Muscle layer of duodenum (tissue), 2 donors: Measurements from ENCODE around the gene G6PC3.
"Not testable (repeated sequence)": the region's sequence is repeated elsewhere in the genome, so short reads cannot be mapped to it uniquely, and the experiment has no call there.

Experiments
- H3K27ac ChIP-seq: one replicate; pipeline ENCODE4 v1.7.0; 2013; ENCODE audit warnings: mild to moderate bottlenecking, low read length
- H3K27me3 ChIP-seq: one replicate; pipeline ENCODE4 v1.7.0; 2013; ENCODE audit warnings: low read depth, mild to moderate bottlenecking, control low read depth, low read length
- H3K36me3 ChIP-seq, 2 donors: one replicate each; pipeline ENCODE4 v1.7.0; 2013; ENCODE audit warnings: low read length in 2 of 2, control low read depth in 1 of 2, mild to moderate bottlenecking in 1 of 2; ENCODE audit not compliant: insufficient read depth in 2 of 2, control insufficient read depth in 1 of 2
- H3K4me1 ChIP-seq, 2 donors: one replicate each; pipeline ENCODE4 v1.7.0; 2013; ENCODE audit warnings: low read length in 2 of 2, mild to moderate bottlenecking in 2 of 2, control low read depth in 1 of 2, moderate library complexity in 1 of 2; ENCODE audit not compliant: insufficient read depth in 2 of 2, control insufficient read depth in 1 of 2
- H3K4me3 ChIP-seq, 2 donors: one replicate each; pipeline ENCODE4 v1.7.0; 2013; ENCODE audit warnings: low read length in 2 of 2, low read depth in 1 of 2, mild to moderate bottlenecking in 1 of 2
- H3K9me3 ChIP-seq, 2 donors: one replicate each; pipeline ENCODE4 v1.7.0; 2013; ENCODE audit warnings: low read length in 2 of 2, control low read depth in 1 of 2, mild to moderate bottlenecking in 1 of 2; ENCODE audit not compliant: control insufficient read depth in 1 of 2
- donor health status: healthy.

Gene G6PC3

DNA sequence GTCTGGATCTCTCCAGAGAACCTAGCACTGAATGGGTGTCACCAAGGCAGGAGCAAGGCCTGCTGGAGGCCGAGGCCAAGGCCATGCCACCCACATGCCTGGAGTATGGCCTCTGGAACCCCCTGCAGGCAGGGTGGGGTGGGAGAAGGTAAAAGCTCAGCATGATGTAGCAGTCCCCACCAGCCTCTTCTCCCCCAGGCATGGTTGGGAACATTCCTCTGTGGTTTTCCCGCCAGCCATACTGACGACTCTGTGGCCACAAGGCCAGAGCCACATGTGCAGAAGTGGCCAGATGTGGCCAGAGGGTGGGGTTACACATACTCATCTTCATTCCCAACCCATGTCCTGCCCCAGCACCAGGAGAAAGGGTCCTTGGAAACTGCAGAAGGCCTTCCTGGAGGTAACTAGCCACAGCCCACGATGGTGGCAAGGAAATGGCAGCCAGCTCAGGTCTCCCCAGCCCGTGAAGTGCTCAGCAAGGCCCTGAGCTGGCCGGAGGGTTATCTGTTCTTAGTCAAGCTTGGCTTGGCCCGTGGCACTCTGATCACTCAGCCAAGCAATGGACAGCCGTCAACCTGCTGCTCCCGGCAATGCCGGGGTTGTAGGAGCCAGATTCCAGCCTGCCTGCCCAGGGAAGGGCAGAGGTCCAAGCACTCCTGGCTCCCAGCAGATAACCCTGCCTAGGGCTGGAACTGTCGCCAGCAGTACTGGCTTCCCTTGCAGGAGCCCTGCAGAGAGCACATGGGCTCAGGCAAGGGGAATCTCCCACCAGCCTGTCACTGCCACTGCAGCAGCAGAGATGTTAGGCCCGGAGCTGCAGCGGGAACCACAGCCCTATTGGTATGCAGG is 26.8 kb downstream of the G6PC3 start:
- no peaks in the 10 kb centered on the region for H3K9me3 ChIP-seq
- no peaks in the 10 kb centered on the region for H3K27me3 ChIP-seq
- peaks cover 21 to 26% of the 10 kb centered on the region in 2 donors for H3K4me1 ChIP-seq
- peaks cover 0 to 25% of the 10 kb centered on the region in 2 donors for H3K36me3 ChIP-seq
- no peak overlapping the region for H3K27ac ChIP-seq
- no peak overlapping the region for H3K4me3 ChIP-seq

DNA sequence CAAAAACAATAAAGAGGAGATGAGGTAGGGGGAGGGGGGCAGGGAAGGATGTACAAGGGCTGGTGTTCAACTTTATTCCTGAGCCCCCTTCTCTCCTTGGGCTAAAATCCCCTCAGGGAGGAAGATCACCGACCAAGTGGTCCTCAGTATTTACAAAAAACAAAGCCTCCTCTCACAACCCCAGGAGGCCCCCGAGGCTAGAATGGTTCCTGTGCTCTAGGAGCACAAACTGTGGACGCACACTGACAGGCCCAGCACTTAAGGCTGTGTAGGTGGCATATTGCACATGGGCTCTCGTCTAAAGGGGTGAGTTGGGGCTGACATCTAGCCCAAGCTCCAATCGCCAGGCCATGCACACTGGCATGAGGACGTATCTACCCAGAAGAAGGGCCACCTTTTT is 31.3 kb downstream of the G6PC3 start:
- not testable (repeated sequence) for H3K4me3 ChIP-seq, H3K36me3 ChIP-seq, H3K27me3 ChIP-seq, H3K9me3 ChIP-seq, H3K27ac ChIP-seq
- peaks cover 12 to 34% of the 10 kb centered on the region in 2 donors for H3K4me1 ChIP-seq

DNA sequence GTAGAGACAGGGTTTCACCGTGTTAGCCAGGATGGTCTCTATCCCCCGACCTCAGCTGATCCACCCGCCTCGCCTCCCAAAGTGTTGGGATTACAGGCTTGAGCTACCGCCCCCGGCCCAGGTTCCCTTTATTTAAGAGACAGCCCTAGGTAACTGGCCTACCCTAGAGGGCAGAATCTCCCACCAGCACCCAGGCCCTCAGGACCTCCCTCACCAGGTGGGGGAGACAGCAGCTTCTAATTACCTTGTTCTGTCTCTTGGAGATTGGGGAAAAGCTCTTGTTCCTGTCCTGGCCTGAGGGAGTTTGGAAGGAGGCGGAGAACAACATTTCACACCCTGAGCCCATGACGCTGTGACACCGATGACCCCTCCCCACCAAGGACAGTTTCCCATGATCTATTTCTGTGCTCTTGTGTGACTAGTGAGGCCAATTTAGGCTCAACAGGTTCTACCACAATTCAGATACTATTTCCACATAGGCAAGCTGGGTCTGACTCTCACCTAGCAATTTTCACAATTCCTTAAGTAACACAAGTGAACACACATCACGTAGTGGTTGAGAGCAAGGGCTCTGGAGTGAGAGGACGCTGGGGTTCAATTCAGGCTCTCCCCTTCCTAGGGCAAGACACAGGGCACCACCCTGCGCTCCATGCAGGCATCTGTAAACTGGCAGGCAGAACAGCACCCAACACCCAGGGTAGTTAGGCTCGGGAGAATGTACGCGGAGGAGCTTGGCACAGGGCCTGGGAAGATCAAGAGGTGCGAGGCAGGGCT is 32.5 kb downstream of the G6PC3 start:
- H3K36me3 ChIP-seq = peaks cover 0 to 4% of the 10 kb centered on the region in 2 donors
- no peaks in the 10 kb centered on the region for H3K27me3 ChIP-seq
- no peak overlapping the region for H3K27ac ChIP-seq
- H3K9me3 ChIP-seq = no peaks in the 10 kb centered on the region
- peaks cover 8 to 36% of the 10 kb centered on the region in 2 donors for H3K4me1 ChIP-seq
- H3K4me3 ChIP-seq = no peak overlapping the region

DNA sequence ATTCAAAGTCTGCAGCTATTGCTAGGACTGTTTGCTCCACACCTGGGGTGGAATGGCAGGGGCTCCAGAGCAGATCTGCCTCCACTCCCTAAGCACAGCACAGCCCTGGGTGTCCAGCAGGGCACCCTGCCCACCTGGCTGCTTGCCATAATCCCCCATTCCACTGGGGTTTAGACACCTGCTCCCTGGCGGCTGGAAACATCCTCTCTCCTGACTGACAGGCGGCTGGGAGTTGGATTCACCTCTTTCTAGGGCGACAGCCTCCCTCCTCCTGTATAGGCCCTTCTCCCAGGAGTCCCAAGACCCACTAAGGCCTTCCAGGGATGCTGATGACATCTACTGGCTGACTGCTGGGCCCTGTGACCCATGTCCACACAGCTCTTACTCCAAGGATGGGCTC is 34.9 kb downstream of the G6PC3 start:
- H3K36me3 ChIP-seq = peaks cover 0 to 4% of the 10 kb centered on the region in 2 donors
- no peaks in the 10 kb centered on the region for H3K9me3 ChIP-seq
- no peaks in the 10 kb centered on the region for H3K27me3 ChIP-seq
- no peak overlapping the region for H3K27ac ChIP-seq
- peaks cover 24 to 57% of the 10 kb centered on the region in 2 donors for H3K4me1 ChIP-seq
- H3K4me3 ChIP-seq = no peak overlapping the region

DNA sequence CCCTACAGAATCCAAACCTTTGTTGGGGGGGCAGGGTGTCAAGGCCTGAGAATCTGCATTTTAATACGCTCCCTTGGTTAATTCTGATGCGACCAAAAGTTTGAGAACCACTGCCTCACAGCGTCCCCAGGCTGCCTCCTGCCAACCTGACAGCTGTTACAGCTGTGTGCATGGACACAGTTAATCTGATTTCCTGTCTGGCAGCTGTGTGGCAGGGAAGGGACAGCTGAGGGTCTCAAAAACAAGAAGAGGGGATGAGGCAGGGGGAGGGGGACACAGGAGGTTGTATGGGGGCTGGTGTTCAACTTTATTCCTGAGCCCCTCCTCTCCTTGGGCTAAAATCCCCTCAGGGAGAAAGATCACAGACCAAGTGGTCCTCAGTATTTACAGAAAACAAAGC is 35.4 kb downstream of the G6PC3 start:
- Histone ChIP-seq H3K27me3 (no peaks in the 10 kb centered on the region), H3K27ac (no peak overlapping the region), H3K9me3 (no peaks in the 10 kb centered on the region), H3K4me3 (no peak overlapping the region), H3K36me3 (peaks cover 0 to 4% of the 10 kb centered on the region in 2 donors), H3K4me1 (peaks cover 24 to 61% of the 10 kb centered on the region in 2 donors)

DNA sequence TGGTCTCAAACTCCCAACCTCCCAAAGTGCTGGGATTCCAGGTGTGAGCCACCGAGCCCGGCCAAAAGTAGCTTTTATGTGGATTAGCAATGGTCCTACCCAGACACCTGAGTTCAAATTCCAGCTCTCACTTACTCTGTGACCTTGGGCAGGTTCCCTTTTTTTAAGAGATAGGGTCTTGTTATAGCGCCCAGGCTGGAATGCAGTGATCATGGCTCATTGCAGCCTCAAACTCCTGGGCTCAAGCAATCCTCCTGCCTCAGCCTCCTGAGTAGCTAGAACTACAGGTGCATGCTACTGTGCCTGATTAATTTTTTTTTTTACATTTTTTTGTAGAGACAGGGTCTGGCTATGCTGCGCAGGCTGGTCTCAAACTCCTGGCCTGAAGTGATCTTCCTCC is 36.3 kb downstream of the G6PC3 start:
- no peaks in the 10 kb centered on the region for H3K36me3 ChIP-seq
- no peak overlapping the region for H3K4me3 ChIP-seq
- no peak overlapping the region for H3K27ac ChIP-seq
- H3K27me3 ChIP-seq = no peaks in the 10 kb centered on the region
- H3K4me1 ChIP-seq = peaks cover 24 to 70% of the 10 kb centered on the region in 2 donors
- no peaks in the 10 kb centered on the region for H3K9me3 ChIP-seq

DNA sequence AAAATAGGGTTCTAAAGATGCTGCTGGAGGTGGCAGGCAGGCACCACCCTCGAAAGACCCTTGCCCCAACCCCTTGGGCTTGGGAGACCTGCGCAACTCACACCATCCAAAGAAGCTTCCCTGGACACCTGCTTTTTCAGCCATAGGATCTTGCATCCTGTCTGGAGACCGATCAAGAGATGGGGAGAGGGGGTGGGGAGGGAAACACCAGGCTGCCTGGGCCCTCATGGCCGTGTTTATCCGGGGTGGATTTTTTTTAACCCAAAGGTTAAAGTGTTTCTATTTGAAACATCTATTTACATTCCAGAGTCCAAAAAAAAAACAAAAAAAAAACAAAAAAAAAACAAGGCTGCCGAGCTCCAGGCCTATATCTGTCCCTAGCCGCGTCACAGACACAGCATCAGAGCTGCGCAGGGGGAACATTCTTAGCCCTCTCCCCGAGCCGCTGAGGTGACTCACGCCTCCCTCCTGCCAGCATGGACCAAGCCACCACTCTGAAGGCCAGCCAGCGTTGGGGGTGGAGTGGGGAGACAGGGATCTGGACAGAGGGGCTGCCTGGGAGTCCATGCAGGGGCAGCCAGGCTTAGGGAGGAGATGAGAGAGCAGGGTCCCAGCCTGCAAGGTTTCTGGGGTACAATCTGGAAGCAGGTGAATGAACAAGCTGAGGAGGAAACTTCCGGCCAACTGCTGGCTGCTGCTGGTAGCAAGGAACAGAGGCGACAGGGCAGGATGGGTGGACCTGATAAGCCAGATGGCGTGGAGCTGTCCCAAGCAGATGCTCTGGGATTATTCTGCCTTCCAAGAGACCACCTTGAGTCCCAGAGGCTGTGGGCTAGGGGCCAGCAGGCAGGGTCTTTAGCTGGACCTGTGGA is 38.1 kb downstream of the G6PC3 start:
- peak overlapping the region; percentile 58 for H3K27ac ChIP-seq
- no peaks in the 10 kb centered on the region for H3K9me3 ChIP-seq
- H3K27me3 ChIP-seq = no peaks in the 10 kb centered on the region
- H3K4me3 ChIP-seq = peak overlapping the region in 1 of 2 donors; percentile 30
- no peaks in the 10 kb centered on the region for H3K36me3 ChIP-seq
- peaks cover 22 to 82% of the 10 kb centered on the region in 2 donors for H3K4me1 ChIP-seq

DNA sequence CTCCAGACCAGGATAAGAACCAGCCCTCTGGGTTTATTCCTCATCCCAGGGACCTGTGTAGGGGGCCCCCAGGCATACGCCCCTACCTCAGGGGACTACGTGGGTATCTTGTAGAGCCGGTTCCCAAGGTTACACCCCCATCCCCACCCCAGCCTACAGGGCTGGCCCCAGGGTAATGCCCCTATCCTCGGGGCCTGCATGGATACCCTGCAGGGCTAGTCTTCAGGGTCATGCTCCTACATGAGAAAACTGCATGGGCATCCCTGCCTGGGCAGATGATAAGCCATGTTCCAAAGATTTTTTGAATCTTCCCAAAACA is 38.7 kb downstream of the G6PC3 start:
- Histone ChIP-seq H3K9me3 (no peaks in the 10 kb centered on the region), H3K4me3 (peak overlapping the region; percentile 23 to 30), H3K27me3 (no peaks in the 10 kb centered on the region), H3K4me1 (peaks cover 22 to 80% of the 10 kb centered on the region in 2 donors), H3K27ac (peak overlapping the region; percentile 58), H3K36me3 (no peaks in the 10 kb centered on the region)

DNA sequence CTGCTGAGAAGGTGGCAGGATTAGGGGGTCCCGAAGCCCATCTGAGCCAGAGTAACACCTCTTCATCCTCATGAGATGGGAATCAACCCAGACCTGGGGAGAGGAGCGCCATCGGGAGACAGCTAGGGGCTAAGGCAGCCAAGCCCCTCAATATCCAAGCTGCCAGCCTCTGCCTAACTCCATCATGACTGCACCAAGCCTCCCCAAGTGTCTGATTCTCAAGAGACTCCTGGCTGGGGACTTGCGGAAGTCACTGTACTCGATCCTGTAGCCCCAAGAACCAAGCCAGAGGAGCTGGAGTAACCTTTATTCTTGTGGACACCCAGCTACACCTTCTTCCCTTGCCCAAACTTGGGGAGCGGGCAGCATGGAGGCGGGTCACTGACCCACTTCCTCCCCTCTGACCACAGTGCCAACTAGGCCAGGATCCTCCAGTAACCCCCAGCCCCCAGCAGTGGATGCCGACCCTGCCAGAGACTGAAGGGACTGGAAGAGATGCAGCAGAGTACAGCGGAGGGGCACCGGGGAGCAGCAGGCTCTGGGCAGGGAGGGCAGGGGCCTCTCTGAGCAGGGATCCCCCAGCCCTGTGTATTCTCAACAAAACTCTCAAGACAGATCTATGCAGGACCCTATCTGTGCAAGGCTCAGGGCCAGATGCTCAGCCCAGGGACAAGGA is 39.6 kb downstream of the G6PC3 start:
- Histone ChIP-seq H3K27ac (peak overlapping the region; percentile 69), H3K9me3 (no peaks in the 10 kb centered on the region), H3K36me3 (peaks cover 5 to 7% of the 10 kb centered on the region in 2 donors), H3K27me3 (no peaks in the 10 kb centered on the region), H3K4me1 (peaks cover 22 to 78% of the 10 kb centered on the region in 2 donors), H3K4me3 (peak overlapping the region; percentile 53 to 67)

DNA sequence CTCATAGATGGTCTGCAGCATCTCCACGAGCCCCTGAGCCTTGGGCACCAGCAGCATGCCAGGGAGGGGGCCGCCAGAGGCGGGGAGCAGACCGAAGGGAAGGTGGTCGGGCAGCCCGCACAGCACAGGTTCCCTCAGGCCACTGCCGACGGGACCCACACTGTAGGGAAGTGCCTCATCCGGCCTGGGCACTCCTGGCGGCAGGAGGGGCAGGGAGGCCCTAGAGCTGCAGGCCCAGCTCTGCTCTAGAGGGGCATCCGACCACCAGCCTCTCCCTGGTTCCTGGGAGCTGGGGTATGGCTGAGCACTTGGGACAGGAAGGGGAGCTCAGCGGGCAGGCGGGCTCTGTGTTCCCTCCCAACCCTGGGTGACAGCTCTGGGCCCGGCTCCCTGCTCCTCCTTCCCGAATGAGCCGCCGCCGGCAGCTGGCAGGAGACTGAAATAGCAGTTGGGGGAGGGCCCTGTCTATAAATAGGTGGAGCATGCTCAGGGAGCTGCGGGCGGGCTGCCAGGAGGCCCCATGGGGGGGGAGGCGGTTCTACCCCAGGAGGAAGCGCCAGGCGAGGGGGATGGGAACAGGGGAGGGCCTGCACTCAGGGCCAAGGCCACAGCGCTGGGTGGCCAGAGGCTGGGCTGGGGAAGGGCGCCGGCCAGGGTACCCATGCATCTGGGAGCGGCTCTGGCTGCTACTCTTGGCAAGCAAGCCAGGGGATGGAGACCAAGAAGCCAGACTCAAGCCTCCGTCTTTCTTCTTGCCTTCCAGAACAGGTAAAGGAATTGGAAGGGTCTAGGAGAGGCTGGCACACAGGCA is 40.5 kb downstream of the G6PC3 start:
- peaks cover 22 to 79% of the 10 kb centered on the region in 2 donors for H3K4me1 ChIP-seq
- H3K36me3 ChIP-seq = peaks cover 5 to 7% of the 10 kb centered on the region in 2 donors
- peak overlapping the region; percentile 53 to 67 for H3K4me3 ChIP-seq
- peak overlapping the region; percentile 69 for H3K27ac ChIP-seq
- no peaks in the 10 kb centered on the region for H3K9me3 ChIP-seq
- H3K27me3 ChIP-seq = no peaks in the 10 kb centered on the region
